ENCODE data around the gene NSUN4.

The NSUN4 gene

GRCh38 chr1:46408356-46409062, 67.9 kb downstream of the NSUN4 start:
- no peak for DNase-seq

DNA sequence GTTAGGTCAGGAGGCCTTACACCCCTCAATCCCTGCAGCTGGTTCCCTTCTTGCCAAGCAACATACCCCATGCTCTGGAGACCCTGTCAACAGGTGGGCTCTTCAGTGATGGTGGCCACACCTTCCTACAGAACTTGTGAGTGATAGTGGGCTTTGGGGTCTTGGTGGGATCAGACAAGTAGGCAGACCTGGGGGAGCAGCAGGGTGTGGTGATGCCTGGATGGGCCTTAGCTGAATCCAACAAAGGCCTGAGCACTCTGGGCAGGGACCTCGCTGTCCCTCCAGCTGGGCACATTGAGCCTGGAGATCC, 68.4 kb downstream of the NSUN4 start:
- no peak for DNase-seq

GRCh38 chr1:46410156-46411009, 69.8 kb downstream of the NSUN4 start:
- no peak for DNase-seq

GRCh38 chr1:46411010-46411405, 70.4 kb downstream of the NSUN4 start:
- no peak for DNase-seq

Data from CD4-positive, alpha-beta T cell treated with Interleukin-6 for 4 hours (primary cell).